K562 (cell line): ENCODE results near the gene HOMEZ. TPM values are rescaled to one million over a fixed set of nuclear protein-coding genes. Genes with fewer than 3 reads are reported as not detected.
A peak's percentile ranks its signal among the peaks of the same experiment; 100 is the strongest.

Experiments used
- ARID2 ChIP-seq: fragments of 450-650 bp; IDR thresholded peaks from 2 replicates; pipeline ENCODE4 v1.6.1; 2017; ENCODE audit warnings: antibody characterized with exemption, mild to moderate bottlenecking
- CBFB ChIP-seq: sonication (generic); formaldehyde crosslinking; IDR thresholded peaks from 2 replicates; pipeline ENCODE4 v1.4.0; 2020; ENCODE audit warnings: mild to moderate bottlenecking, missing genetic modification reagents
- CBX2 ChIP-seq: fragments of 200-600 bp; sonication (generic); IDR thresholded peaks from one replicate; pipeline ENCODE4 v1.6.1; 2012; ENCODE audit warnings: mild to moderate bottlenecking, low read length, inconsistent platforms; ENCODE audit not compliant: insufficient read depth, poor library complexity, severe bottlenecking
- CREM ChIP-seq: IDR thresholded peaks from 2 replicates; pipeline ENCODE4 v1.6.1; 2014; ENCODE audit warnings: antibody characterized with exemption, low read depth
- CSDE1 ChIP-seq, 2 experiments: fragments of 450-650 bp; IDR thresholded peaks; 2 replicates each; pipeline ENCODE4 v1.6.1; 2016; ENCODE audit warnings: mild to moderate bottlenecking in 1 of 2
- FOSL1 ChIP-seq: fragments of 200-800 bp; sonication (Bioruptor generic); conservative IDR thresholded peaks from 2 replicates; pipeline ENCODE4 v1.6.1; 2016; ENCODE audit warnings: missing genetic modification characterization, missing compliant biosample characterization
- HEY1 ChIP-seq: fragments of 250-450 bp; sonication (Bioruptor Pico); IDR thresholded peaks from 2 replicates; pipeline ENCODE4 v1.5.0; 2020; ENCODE audit warnings: mild to moderate bottlenecking, moderate library complexity, borderline replicate concordance
- HOXB6 ChIP-seq: fragments of 250-450 bp; sonication (Bioruptor Pico); IDR thresholded peaks from 2 replicates; pipeline ENCODE4 v1.5.1; 2022; ENCODE audit warnings: mild to moderate bottlenecking, borderline replicate concordance
- MBD2 ChIP-seq: sonication (generic); IDR thresholded peaks from 2 replicates; pipeline ENCODE4 v1.6.1; 2016; ENCODE audit warnings: low read depth, borderline replicate concordance
- MECOM ChIP-seq: fragments of 250-450 bp; sonication (Bioruptor Pico); IDR thresholded peaks from 2 replicates; pipeline ENCODE4 v1.8.0; 2022; ENCODE audit warnings: inconsistent platforms
- MTA3 ChIP-seq: fragments of 450-650 bp; formaldehyde crosslinking; IDR thresholded peaks from 2 replicates; pipeline ENCODE4 v1.6.1; 2017; ENCODE audit warnings: mild to moderate bottlenecking, borderline replicate concordance
- NFIX ChIP-seq: fragments of 250-450 bp; sonication (Bioruptor Pico); IDR thresholded peaks from 2 replicates; pipeline ENCODE4 v1.4.0; 2020; ENCODE audit warnings: low read depth, mild to moderate bottlenecking, moderate library complexity
- NUFIP1 ChIP-seq: fragments of 450-650 bp; IDR thresholded peaks from 2 replicates; pipeline ENCODE4 v1.6.1; 2018; ENCODE audit not compliant: partially characterized antibody
- POLR2AphosphoS5 ChIP-seq: IDR thresholded peaks from 2 replicates; pipeline ENCODE4 v1.6.1; 2011; ENCODE audit warnings: mild to moderate bottlenecking, low read depth, low read length, moderate library complexity; ENCODE audit not compliant: control insufficient read depth, insufficient read depth
- PRMT5 ChIP-seq: sonication (generic); formaldehyde crosslinking; IDR thresholded peaks from 2 replicates; pipeline ENCODE4 v1.5.0; 2020; ENCODE audit warnings: missing genetic modification reagents
- RBM14 ChIP-seq: fragments of 200-400 bp; formaldehyde crosslinking; IDR thresholded peaks from 2 replicates; pipeline ENCODE4 v1.6.1; 2018; ENCODE audit warnings: low read depth, mild to moderate bottlenecking, low read length, moderate library complexity, borderline replicate concordance; ENCODE audit not compliant: insufficient read depth
- RFX5 ChIP-seq: IDR thresholded peaks from 2 replicates; pipeline ENCODE4 v1.6.1; 2011; ENCODE audit warnings: low read depth, mild to moderate bottlenecking, improper control_type of control experiment, low read length
- RNF2 ChIP-seq: sonication (generic); IDR thresholded peaks from 2 replicates; pipeline ENCODE4 v1.6.1; 2016
- SMAD2 ChIP-seq: fragments of 150-350 bp; IDR thresholded peaks from 2 replicates; pipeline ENCODE4 v1.6.1; 2014; ENCODE audit warnings: low read depth, mild to moderate bottlenecking, low read length
- SMARCB1 ChIP-seq: IDR thresholded peaks from 2 replicates; pipeline ENCODE4 v1.6.1; 2011; ENCODE audit warnings: improper control_type of control experiment, low read depth; ENCODE audit not compliant: insufficient read length
- SMARCC2 ChIP-seq: fragments of 450-650 bp; IDR thresholded peaks from 2 replicates; pipeline ENCODE4 v1.6.1; 2017; ENCODE audit warnings: antibody characterized with exemption, moderate library complexity, mild to moderate bottlenecking, low read depth
- SP1 ChIP-seq: sonication (generic); formaldehyde crosslinking; IDR thresholded peaks from 2 replicates; pipeline ENCODE4 v1.8.1; 2022; ENCODE audit warnings: mild to moderate bottlenecking, missing genetic modification reagents
- SRSF9 ChIP-seq: fragments of 200-400 bp; formaldehyde crosslinking; IDR thresholded peaks from 2 replicates; pipeline ENCODE4 v1.6.1; 2017; ENCODE audit warnings: low read depth, low read length, borderline replicate concordance
- U2AF1 ChIP-seq: fragments of 200-400 bp; formaldehyde crosslinking; optimal IDR thresholded peaks from 2 replicates; pipeline ENCODE3; 2017; ENCODE audit warnings: mild to moderate bottlenecking, low read depth, low read length, moderate library complexity
- YBX1 ChIP-seq: fragments of 450-650 bp; IDR thresholded peaks from 2 replicates; pipeline ENCODE4 v1.7.1; 2016; ENCODE audit warnings: mild to moderate bottlenecking
- ZBTB1 ChIP-seq: sonication (generic); formaldehyde crosslinking; IDR thresholded peaks from 2 replicates; pipeline ENCODE4 v1.8.1; 2023; ENCODE audit warnings: missing genetic modification reagents, low read depth, mild to moderate bottlenecking, borderline replicate concordance
- ZBTB7A ChIP-seq: IDR thresholded peaks from 2 replicates; pipeline ENCODE4 v1.6.1; 2011; ENCODE audit warnings: low read depth, mild to moderate bottlenecking, low read length, moderate library complexity, borderline replicate concordance; ENCODE audit not compliant: control insufficient read depth
- ZFP91 ChIP-seq: sonication (generic); formaldehyde crosslinking; IDR thresholded peaks from 2 replicates; pipeline ENCODE4 v1.8.0; 2022; ENCODE audit warnings: mild to moderate bottlenecking, missing genetic modification reagents
- ZKSCAN3 ChIP-seq: fragments of 250-450 bp; sonication (Bioruptor Pico); IDR thresholded peaks from 2 replicates; pipeline ENCODE4 v1.4.0; 2020
- ZNF140 ChIP-seq: fragments of 250-450 bp; sonication (Bioruptor Pico); IDR thresholded peaks from 2 replicates; pipeline ENCODE4 v1.8.0; 2021; ENCODE audit warnings: moderate library complexity, mild to moderate bottlenecking, inconsistent platforms
- ZNF324 ChIP-seq: fragments of 250-450 bp; sonication (Bioruptor Pico); IDR thresholded peaks from 2 replicates; pipeline ENCODE4 v1.4.0; 2020; ENCODE audit warnings: mild to moderate bottlenecking
- ZNF445 ChIP-seq: fragments of 250-450 bp; sonication (Bioruptor Pico); IDR thresholded peaks from 2 replicates; pipeline ENCODE4 v1.4.0; 2020; ENCODE audit warnings: low read depth, mild to moderate bottlenecking, moderate library complexity
- polyA plus RNA-seq, 8 experiments: library from polyadenylated mRNA; depleted of rRNA in 4 of 8; stranded (reverse) in 5 of 8; unstranded in 3 of 8; fragments of >200 nt; fragmentation: Nextera tagmentation in 2 of 8; fragmentation: Illumina TruSeq in 1 of 8; extraction: Ambion mirVana in 2 of 8; extraction: Trizol in 1 of 8; gene quantifications; 2 replicates each; pipeline versions ENCODE4 v1.2.1 to v1.2.3, GENCODE V29; 2011 to 2014; ENCODE audit warnings: inconsistent platforms in 1 of 8, missing spikeins in 1 of 8
- total RNA-seq, 7 experiments: library from RNA; depleted of rRNA in 6 of 7; stranded (reverse); fragments of >200 nt in 6 of 7; fragmentation: Illumina TruSeq in 2 of 7; extraction: Trizol in 2 of 7; gene quantifications; 2 replicates each; pipeline versions ENCODE4 v1.2.1 to v1.2.3, GENCODE V29; 2011 to 2021; ENCODE audit warnings: low replicate concordance in 1 of 7

HOMEZ gene
- total and polyA plus RNA-seq, 9 of the 15 experiments (the other 6 are each of a cell fraction or from before 2014, with no cell fraction given), result 3.0 to 30.2 (median 16.9) TPM

- TF ChIP-seq CBX2, result no peak
- TF ChIP-seq SP1, result peak; percentile 83; the same call in 1 of the 2 replicates
- TF ChIP-seq NFIX (CRISPR knock-in tag), result no peak
- TF ChIP-seq YBX1, result no peak
- TF ChIP-seq ZNF324 (CRISPR knock-in tag), result no peak
- no peak for TF ChIP-seq CBFB (CRISPR knock-in tag)
- TF ChIP-seq POLR2AphosphoS5, result peak; percentile 54; the same call in 1 of the 2 replicates
- peak; percentile 80 for TF ChIP-seq MTA3
- TF ChIP-seq SMAD2, result no peak
- no peak for TF ChIP-seq PRMT5
- TF ChIP-seq ZNF140 (CRISPR knock-in tag), result no peak
- TF ChIP-seq ZKSCAN3, result no peak
- TF ChIP-seq HOXB6, result no peak
- TF ChIP-seq SMARCB1, result no peak
- no peak for TF ChIP-seq SRSF9
- no peak for TF ChIP-seq CSDE1 (IDR thresholded peaks at IDR 0.05)
- TF ChIP-seq NUFIP1, result no peak
- TF ChIP-seq ZFP91 (CRISPR knock-in tag), result no peak
- TF ChIP-seq HEY1 (CRISPR knock-in tag), result no peak
- 0 out of 2 replicates have a peak, but pooled peaks have one; percentile 56 for TF ChIP-seq ZBTB7A
- no peak for TF ChIP-seq RBM14
- no peak for TF ChIP-seq ARID2
- peak; percentile 54 for TF ChIP-seq MBD2
- TF ChIP-seq SMARCC2, result no peak
- peak; percentile 49; the same call in 1 of the 2 replicates for TF ChIP-seq FOSL1
- 0 out of 2 replicates have a peak, but pooled peaks have one; percentile 63 for TF ChIP-seq RNF2
- peak; percentile 80 for TF ChIP-seq CREM
- no peak for TF ChIP-seq RFX5
- TF ChIP-seq MECOM (CRISPR knock-in tag), result no peak
- TF ChIP-seq ZNF445 (CRISPR knock-in tag), result no peak
- TF ChIP-seq ZBTB1 (CRISPR knock-in tag), result no peak
- TF ChIP-seq U2AF1, result no peak
Observed at GRCh38 chr14:23301288-23301968, 15.5 kb upstream of the HOMEZ start (continued).
